HepG2 (cell line): ENCODE data around the gene CPSF6. TPM values are rescaled to one million over a fixed set of nuclear protein-coding genes. Genes with fewer than 3 reads are reported as not detected.

ENCODE experiments used
- ATAC-seq: fragments of 200-7000 bp; cut with Tn5 transposase; 3 replicates; pipeline ENCODE4 v1.9.1; 2020; ENCODE audit warnings: mild to moderate bottlenecking, moderate library complexity
- BruUV-seq: library from RNA; stranded (reverse); fragments of 400-500 nt; replicated peaks from 2 replicates; lab custom pipeline; 2021; lab: Mats Ljungman, UMichigan
- CTCF ChIA-PET: fragments of 300-600 bp; formaldehyde crosslinking; extraction: SDS; loops from one replicate; lab custom pipeline; 2021; ENCODE audit warnings: low total read pairs, inconsistent platforms, low intra/inter-chr PET ratio; lab: Yijun Ruan, JAX
- POLR2A ChIA-PET: fragments of 350-600 bp; sonication (Branson Sonifier 250); formaldehyde crosslinking; loops from one replicate; lab custom pipeline; 2020; ENCODE audit warnings: antibody characterized with exemption, inconsistent platforms; lab: Yijun Ruan, JAX
- DNase-seq: peaks from one replicate; pipeline ENCODE4 v3.0.0-alpha.2; 2015; ENCODE audit warnings: low spot score
- FAIRE-seq: peaks from 3 replicates; lab custom pipeline; 2011; peaks lifted over from hg19 to GRCh38; lab: Jason Lieb, UNC
- H2AFZ ChIP-seq: one replicate; pipeline ENCODE4 v1.6.1; 2011; ENCODE audit warnings: low read length, inconsistent platforms
- H3K27ac ChIP-seq: fragments of 300-600 bp; 3 replicates; pipeline ENCODE4 v1.8.0; 2011; ENCODE audit warnings: mixed run types, mild to moderate bottlenecking, mixed read lengths, low read length, inconsistent platforms; ENCODE audit not compliant: insufficient read depth; ENCODE audit errors: extremely low read length
- H3K27me3 ChIP-seq, 2 experiments: fragments of 200-600 bp in 1 of 2; 2 replicates in 1 of 2; 3 replicates in 1 of 2; pipeline versions ENCODE4 v1.6.0 to v1.8.0; 2011; ENCODE audit warnings: low read length in 2 of 2, mild to moderate bottlenecking in 2 of 2, moderate library complexity in 2 of 2, inconsistent platforms in 1 of 2; ENCODE audit not compliant: insufficient read depth in 2 of 2, control insufficient read depth in 1 of 2
- H3K36me3 ChIP-seq, 2 experiments: fragments of 200-600 bp in 1 of 2; replicated peaks in 1 of 2; 2 replicates in 1 of 2; 3 replicates in 1 of 2; pipeline versions ENCODE4 v1.5.1 to v1.8.0; 2011; ENCODE audit warnings: low read length in 2 of 2, inconsistent platforms in 1 of 2; ENCODE audit not compliant: insufficient read depth in 2 of 2, control insufficient read depth in 1 of 2
- H3K4me1 ChIP-seq: 2 replicates; pipeline ENCODE4 v1.5.1; 2012; ENCODE audit warnings: low read length, inconsistent platforms; ENCODE audit not compliant: insufficient read depth
- H3K4me2 ChIP-seq: 2 replicates; pipeline ENCODE4 v1.6.0; 2011; ENCODE audit warnings: low read depth, low read length, inconsistent platforms
- H3K4me3 ChIP-seq, 3 experiments: fragments of 200-600 bp in 1 of 3; sonication (generic), shearing (Covaris generic) in 1 of 3; replicated peaks in 1 of 3; 2 replicates each; pipeline ENCODE4 v1.5.1; 2011 to 2016; ENCODE audit warnings: low read length in 3 of 3, inconsistent platforms in 2 of 3, low read depth in 2 of 3, mild to moderate bottlenecking in 2 of 3, control low read depth in 1 of 3, mixed read lengths in 1 of 3; ENCODE audit not compliant: insufficient read depth in 1 of 3
- H3K79me2 ChIP-seq: one replicate; pipeline ENCODE4 v1.6.1; 2011; ENCODE audit warnings: low read length, inconsistent platforms; ENCODE audit not compliant: insufficient read depth
- H3K9ac ChIP-seq: 2 replicates; pipeline ENCODE4 v1.6.0; 2011; ENCODE audit warnings: mild to moderate bottlenecking, low read depth, low read length, inconsistent platforms; ENCODE audit not compliant: insufficient read depth
- H3K9me3 ChIP-seq: 2 replicates; pipeline ENCODE4 v1.5.1; 2012; ENCODE audit warnings: mild to moderate bottlenecking, low read length
- H4K20me1 ChIP-seq: 2 replicates; pipeline ENCODE4 v1.6.0; 2011; ENCODE audit warnings: inconsistent platforms, mild to moderate bottlenecking, low read length, moderate library complexity; ENCODE audit not compliant: insufficient read depth
- MAF1 ChIP-seq: sonication (generic); formaldehyde crosslinking; IDR thresholded peaks from 2 replicates; pipeline ENCODE4 v1.5.0; 2020; ENCODE audit warnings: missing genetic modification reagents, borderline replicate concordance
- MAFF ChIP-seq: IDR thresholded peaks from 2 replicates; pipeline ENCODE4 v1.6.1; 2011; ENCODE audit warnings: low read depth, low read length, improper control_type of control experiment
- MAFK ChIP-seq, 2 experiments: IDR thresholded peaks in 1 of 2; conservative IDR thresholded peaks in 1 of 2; 2 replicates each; pipeline ENCODE4 v1.6.1; 2011; ENCODE audit warnings: improper control_type of control experiment in 2 of 2, low read length in 2 of 2
- RBM22 ChIP-seq: fragments of 200-400 bp; formaldehyde crosslinking; optimal IDR thresholded peaks from 2 replicates; pipeline ENCODE3; 2017; ENCODE audit warnings: mild to moderate bottlenecking, low read length, moderate library complexity
- ZC3H13 ChIP-seq: sonication (generic); formaldehyde crosslinking; IDR thresholded peaks from 2 replicates; pipeline ENCODE4 v1.8.1; 2023; ENCODE audit warnings: mild to moderate bottlenecking, missing genetic modification reagents, moderate library complexity
- WGBS: methylation state at CpG from one replicate; pipeline ENCODE4 v1.1.6; 2017; ENCODE audit warnings: low lambda C conversion rate; 5-methylcytosine and 5-hydroxymethylcytosine counted together
- in situ Hi-C: cut with HindIII; loops from 2 replicates; pipeline ENCODE4 v1.10.0; 2017; ENCODE audit warnings: low pct_unique_long_range_greater_than_20kb; ENCODE audit not compliant: extremely low pct_ligation_motif_present
- intact Hi-C: fragments of 100-400 bp; cut with micrococcal nuclease; formaldehyde crosslinking; loops from one replicate; pipeline ENCODE4 v1.10.0; 2022; ENCODE audit not compliant: unreplicated experiment
- polyA plus RNA-seq, 8 experiments: library from polyadenylated mRNA; depleted of rRNA in 3 of 8; stranded (reverse) in 7 of 8; unstranded in 1 of 8; fragments of >200 nt; fragmentation: Illumina TruSeq in 4 of 8; extraction: Trizol in 4 of 8; gene quantifications; 2 replicates each; pipeline versions ENCODE4 v1.2.1 to v1.2.3, GENCODE V29; 2011 to 2016; ENCODE audit warnings: low read depth in 4 of 8, missing spikeins in 1 of 8, mixed read lengths in 1 of 8; ENCODE audit not compliant: insufficient read depth in 1 of 8
- total RNA-seq, 5 experiments: library from RNA; depleted of rRNA; stranded (reverse); fragments of >200 nt; fragmentation: Illumina TruSeq; extraction: Trizol; gene quantifications; 2 replicates each; pipeline ENCODE4 v1.2.3, GENCODE V29; 2016; ENCODE audit warnings: low read depth in 1 of 5
- TF ChIP-seq, protein P1 (sequence below): sonication (generic); formaldehyde crosslinking; IDR thresholded peaks from 2 replicates; pipeline ENCODE4 v1.4.0; 2020; ENCODE audit warnings: mild to moderate bottlenecking, missing genetic modification reagents
- TF ChIP-seq, protein P2 (sequence below): sonication (generic); formaldehyde crosslinking; IDR thresholded peaks from 2 replicates; pipeline ENCODE4 v1.5.0; 2020; ENCODE audit warnings: missing genetic modification reagents, mild to moderate bottlenecking, borderline replicate concordance
- TF ChIP-seq, protein P3 (sequence below): sonication (generic); formaldehyde crosslinking; IDR thresholded peaks from 2 replicates; pipeline ENCODE4 v1.4.0; 2020; ENCODE audit warnings: missing genetic modification reagents

Gene CPSF6
- total and polyA plus RNA-seq, 2 of the 13 experiments (the other 11 are each of a cell fraction or from before 2014, with no cell fraction given), result 41.8 to 71.0 TPM

DNA sequence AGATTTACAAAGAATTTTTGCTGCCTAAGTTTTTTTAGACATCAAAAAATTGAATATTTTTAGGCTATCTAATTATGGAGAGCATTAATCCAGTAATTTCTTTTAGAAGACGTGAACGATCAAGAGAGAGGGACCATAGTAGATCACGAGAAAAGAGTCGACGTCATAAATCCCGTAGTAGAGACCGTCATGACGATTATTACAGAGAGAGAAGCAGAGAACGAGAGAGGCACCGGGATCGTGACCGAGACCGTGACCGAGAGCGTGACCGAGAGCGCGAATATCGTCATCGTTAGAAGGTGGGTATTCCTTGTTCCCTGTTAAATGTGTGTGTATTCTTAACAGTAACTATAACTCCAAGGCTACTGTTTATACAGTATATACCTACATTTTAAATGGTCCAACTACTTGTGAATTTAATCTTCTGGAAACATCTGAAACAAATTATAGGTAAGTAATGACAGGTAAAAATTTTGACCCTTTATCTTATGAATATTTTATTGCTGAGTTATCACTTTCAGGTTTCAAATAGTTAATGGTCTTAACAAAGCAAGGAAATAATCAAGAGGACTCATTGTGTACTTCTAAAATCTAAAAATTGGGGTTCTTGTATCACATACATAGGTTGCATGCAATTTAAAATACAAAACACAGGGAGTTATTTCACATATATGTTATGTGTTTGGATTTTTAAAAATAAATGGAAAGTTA is 23.1 kb downstream of the CPSF6 start:
- no TSS peak for BruUV-seq
- Histone ChIP-seq H3K79me2 (no peaks in the 10 kb centered on the region), H3K4me1 (no peaks in the 10 kb centered on the region), H3K9ac (no peak overlapping the region), H3K4me3 (no peak overlapping the region), H3K9me3 (no peaks in the 10 kb centered on the region), H3K27me3 (no peaks in the 10 kb centered on the region), H3K27ac (no peak overlapping the region), H3K4me2 (no peak overlapping the region), H3K36me3 (peaks cover 8 to 74% of the 10 kb centered on the region in 2 experiments), H2AFZ (no peak overlapping the region), H4K20me1 (no peaks in the 10 kb centered on the region; the same call in 1 of the 2 replicates)
- intact Hi-C loops, result no loop called here
- WGBS, result 99% methylated on average over 20 of the region's 20 CpGs
- no peak for TF ChIP-seq MAF1 (CRISPR knock-in tag)
- TF ChIP-seq, protein P1, sequence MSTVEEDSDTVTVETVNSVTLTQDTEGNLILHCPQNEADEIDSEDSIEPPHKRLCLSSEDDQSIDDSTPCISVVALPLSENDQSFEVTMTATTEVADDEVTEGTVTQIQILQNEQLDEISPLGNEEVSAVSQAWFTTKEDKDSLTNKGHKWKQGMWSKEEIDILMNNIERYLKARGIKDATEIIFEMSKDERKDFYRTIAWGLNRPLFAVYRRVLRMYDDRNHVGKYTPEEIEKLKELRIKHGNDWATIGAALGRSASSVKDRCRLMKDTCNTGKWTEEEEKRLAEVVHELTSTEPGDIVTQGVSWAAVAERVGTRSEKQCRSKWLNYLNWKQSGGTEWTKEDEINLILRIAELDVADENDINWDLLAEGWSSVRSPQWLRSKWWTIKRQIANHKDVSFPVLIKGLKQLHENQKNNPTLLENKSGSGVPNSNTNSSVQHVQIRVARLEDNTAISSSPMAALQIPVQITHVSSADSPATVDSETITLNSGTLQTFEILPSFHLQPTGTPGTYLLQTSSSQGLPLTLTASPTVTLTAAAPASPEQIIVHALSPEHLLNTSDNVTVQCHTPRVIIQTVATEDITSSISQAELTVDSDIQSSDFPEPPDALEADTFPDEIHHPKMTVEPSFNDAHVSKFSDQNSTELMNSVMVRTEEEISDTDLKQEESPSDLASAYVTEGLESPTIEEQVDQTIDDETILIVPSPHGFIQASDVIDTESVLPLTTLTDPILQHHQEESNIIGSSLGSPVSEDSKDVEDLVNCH (CRISPR knock-in tag), result no peak
- TF ChIP-seq, protein P2, sequence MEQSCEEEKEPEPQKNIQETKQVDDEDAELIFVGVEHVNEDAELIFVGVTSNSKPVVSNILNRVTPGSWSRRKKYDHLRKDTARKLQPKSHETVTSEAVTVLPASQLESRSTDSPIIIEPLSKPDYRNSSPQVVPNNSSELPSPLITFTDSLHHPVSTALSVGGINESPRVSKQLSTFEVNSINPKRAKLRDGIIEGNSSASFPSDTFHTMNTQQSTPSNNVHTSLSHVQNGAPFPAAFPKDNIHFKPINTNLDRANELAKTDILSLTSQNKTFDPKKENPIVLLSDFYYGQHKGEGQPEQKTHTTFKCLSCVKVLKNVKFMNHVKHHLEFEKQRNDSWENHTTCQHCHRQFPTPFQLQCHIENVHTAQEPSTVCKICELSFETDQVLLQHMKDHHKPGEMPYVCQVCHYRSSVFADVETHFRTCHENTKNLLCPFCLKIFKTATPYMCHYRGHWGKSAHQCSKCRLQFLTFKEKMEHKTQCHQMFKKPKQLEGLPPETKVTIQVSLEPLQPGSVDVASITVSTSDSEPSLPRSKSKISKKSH (CRISPR knock-in tag), result no peak
- TF ChIP-seq ZC3H13 (CRISPR knock-in tag), result no peak
- TF ChIP-seq, protein P3, sequence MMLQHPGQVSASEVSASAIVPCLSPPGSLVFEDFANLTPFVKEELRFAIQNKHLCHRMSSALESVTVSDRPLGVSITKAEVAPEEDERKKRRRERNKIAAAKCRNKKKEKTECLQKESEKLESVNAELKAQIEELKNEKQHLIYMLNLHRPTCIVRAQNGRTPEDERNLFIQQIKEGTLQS (CRISPR knock-in tag), result no peak
- TF ChIP-seq MAFK (conservative IDR thresholded peaks at IDR 0.05 in 1 of 2, IDR thresholded peaks at IDR 0.05 in 1 of 2; ENCODE audit: low read length in 2 of 2), result peak; percentile 77 to 92
- peak; percentile 47 for TF ChIP-seq RBM22
- TF ChIP-seq MAFF, result peak; percentile 85
- DNase-seq, result no peak
- ChIA-PET CTCF (no interaction called here), POLR2A (no interaction called here)
- ATAC-seq, result no peak
- no peak for FAIRE-seq
- in situ Hi-C loops, result no loop called here
